Non-pigmented ciliary epithelial cell (primary cell): Measurements from ENCODE around the gene FGGY.

Experiments
- DNase-seq: peaks from one replicate; pipeline ENCODE4 v3.0.0-alpha.2; 2010; ENCODE audit warnings: low read depth

Gene FGGY

GRCh38 chr1:59766227-59766855, 469.4 kb downstream of the FGGY start:
- DNase-seq = no peak

DNA sequence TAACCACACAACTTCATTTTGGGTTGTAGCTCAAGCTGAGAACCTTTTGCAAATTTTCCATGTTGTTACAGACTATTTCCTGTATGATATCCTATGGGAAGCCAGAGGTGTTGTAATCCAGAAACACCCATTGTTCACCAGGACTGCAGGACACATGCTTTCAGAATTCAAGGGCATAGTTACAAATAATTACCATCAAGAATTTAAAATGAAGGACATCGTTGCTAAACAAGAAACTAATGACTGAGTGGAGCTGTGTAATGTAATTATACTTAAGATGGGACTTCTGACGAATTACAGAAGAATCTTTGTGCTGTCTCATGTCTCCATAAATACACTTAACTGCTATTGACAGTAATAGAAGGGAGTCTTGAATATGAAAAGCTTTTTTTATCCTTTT, 470.2 kb downstream of the FGGY start:
- no peak for DNase-seq

GRCh38 chr1:59768792-59769735, 472.2 kb downstream of the FGGY start:
- no peak for DNase-seq

- no peak for DNase-seq
These were observed 472.8 kb downstream of the FGGY start for GRCh38 chr1:59769736-59770095.

DNA sequence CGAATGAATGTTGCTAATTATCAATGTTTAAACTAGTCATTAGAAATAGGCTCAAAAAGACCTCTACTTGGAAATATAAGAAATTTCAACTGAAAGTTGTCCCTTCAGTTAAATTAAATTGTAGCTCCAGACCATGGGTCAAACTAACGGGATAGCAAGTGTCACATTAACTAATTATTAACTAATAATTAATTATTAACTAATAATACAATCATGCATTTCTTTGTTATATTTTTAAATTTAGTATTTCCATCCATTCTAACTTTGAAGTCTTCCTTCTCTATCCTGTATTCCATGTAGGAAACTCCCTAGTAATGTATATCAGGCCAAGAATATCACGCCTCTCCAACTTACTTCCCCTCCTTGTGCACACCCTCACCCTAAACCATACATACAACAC, 474.5 kb downstream of the FGGY start:
- DNase-seq = no peak

- DNase-seq = no peak
These were observed 478.6 kb downstream of the FGGY start for GRCh38 chr1:59775480-59775879.

GRCh38 chr1:59776960-59777852, 480.3 kb downstream of the FGGY start:
- peak; percentile 4 for DNase-seq

DNA sequence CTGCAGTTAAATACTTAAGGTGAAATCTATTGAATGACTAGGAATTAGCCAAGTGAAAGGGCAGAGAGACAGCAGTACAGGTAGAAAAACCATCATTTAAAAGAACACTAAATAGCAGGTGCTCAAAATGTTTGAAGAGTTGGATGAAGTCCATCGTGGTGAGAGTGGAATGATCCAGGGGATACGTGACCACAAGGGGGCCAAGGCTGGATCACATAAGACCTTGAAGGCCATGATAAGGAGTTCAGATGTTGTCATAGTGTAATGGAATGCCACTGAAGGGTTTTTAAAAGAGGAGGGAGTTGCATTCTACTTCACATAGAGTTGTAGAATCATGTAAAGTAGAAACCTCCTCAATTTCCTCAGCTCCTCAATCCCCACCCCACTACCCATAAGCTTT, 483.1 kb downstream of the FGGY start:
- no peak for DNase-seq

- DNase-seq = no peak
These were observed 491.9 kb downstream of the FGGY start for GRCh38 chr1:59788825-59789224.

DNA sequence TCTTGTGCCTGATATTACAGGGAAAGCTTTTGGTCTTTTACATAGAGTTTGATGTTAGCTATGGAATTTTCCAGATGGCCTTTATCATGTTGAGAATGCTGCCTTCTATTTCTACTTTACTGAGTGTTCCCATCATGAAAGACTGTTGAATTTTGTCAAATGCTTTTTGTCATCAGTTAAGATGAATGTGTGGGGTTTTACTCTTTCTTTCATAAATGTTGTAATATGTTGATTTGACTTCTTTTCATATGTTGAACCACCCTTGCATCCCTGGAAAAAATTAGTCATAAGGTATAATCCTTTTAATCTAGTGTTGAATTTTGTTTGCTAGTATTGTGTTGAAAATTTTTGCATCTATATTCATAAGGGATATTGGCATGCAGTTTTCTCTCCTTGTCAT, 501.7 kb downstream of the FGGY start:
- DNase-seq = no peak

DNA sequence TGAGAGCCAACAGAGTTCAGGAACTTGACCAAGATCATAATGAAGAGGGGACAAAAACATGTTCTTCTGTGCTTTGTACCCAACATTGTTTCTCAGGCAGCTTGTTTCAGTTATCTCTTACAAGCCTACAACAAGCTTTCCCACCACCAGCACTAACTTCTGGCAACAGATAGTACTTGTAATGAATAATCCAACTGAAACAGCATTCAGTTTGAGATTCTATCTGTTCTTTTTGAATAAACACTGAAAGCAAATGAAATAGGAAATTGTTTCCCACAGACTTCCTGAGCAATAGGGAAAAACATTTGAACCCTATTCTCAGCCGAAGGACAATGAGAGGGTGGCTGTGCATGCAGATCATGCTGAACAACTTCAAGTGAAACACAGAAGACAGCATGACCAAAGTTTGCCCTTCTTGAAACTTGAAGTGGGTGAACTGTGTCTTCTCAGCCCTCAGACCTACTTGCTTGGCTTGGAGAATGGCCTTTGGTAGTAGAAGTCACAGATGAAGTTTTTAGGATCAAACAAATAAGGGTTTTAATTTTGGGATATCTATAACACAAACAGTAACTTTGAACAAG, 506.7 kb downstream of the FGGY start:
- no peak for DNase-seq

DNA sequence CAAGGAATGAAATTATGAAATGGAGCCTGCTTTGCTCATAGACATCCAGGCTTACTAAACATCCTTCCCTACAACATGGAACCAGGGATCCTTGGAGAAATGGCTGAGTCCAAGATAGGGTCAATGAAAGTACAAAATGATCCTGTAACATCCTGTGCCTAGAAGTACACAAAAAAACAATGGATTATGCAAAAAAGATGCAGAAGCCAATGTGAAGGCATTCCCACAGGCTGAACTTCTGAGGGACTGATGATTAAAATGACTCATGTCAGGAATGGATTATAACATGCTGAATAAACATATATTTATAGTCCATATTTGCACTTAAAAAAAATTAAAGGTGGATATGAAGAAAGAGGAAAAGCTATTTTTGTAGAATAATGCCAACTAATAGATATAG, 507.4 kb downstream of the FGGY start:
- DNase-seq = no peak

DNA sequence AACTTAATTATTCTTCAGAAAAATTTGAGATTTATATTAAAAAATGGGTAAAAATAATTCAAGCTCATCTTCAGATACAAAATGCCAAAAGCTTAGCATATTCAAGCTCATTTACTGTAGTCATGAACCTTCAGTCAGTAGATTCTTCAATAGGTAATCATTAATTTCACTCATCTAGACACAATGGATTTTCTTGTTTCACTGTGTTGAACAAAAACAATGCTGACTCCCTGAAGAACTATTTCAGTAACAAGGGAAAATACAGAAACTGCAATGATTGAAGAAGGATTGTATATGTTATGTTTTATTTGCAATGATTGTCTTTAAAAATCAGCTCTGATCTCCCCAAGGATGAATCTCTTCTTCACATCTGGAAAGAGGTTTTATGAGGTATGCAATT, 508.7 kb downstream of the FGGY start:
- no peak for DNase-seq
